SK-N-SH treated with all-trans-retinoic acid at 6 μM for 48 hours (cell line): ENCODE measurements around the gene SULT6B1.

Experiments
- ATAC-seq: fragments of 200-7000 bp; cut with Tn5 transposase; 3 replicates; pipeline ENCODE4 v1.9.1; 2020; ENCODE audit warnings: mild to moderate bottlenecking, moderate library complexity
- ARNTL ChIP-seq: fragments of 450-650 bp; formaldehyde crosslinking; IDR thresholded peaks from 2 replicates; pipeline ENCODE4 v1.5.0; 2020; ENCODE audit warnings: low read depth, mild to moderate bottlenecking, moderate library complexity, borderline replicate concordance
- BACH2 ChIP-seq: fragments of 250-450 bp; sonication (Bioruptor Pico); IDR thresholded peaks from 2 replicates; pipeline ENCODE4 v1.9.0; 2021; ENCODE audit warnings: mild to moderate bottlenecking, borderline replicate concordance
- CREB5 ChIP-seq: fragments of 250-450 bp; sonication (Bioruptor Pico); IDR thresholded peaks from 2 replicates; pipeline ENCODE4 v1.5.1; 2020; ENCODE audit warnings: low read depth, mild to moderate bottlenecking, moderate library complexity
- CSDC2 ChIP-seq: fragments of 250-450 bp; sonication (Bioruptor Pico); IDR thresholded peaks from 2 replicates; pipeline ENCODE4 v1.5.0; 2020; ENCODE audit warnings: mild to moderate bottlenecking, moderate library complexity
- CSRNP3 ChIP-seq: fragments of 250-450 bp; sonication (Bioruptor Pico); IDR thresholded peaks from 2 replicates; pipeline ENCODE4 v1.5.1; 2021; ENCODE audit warnings: mild to moderate bottlenecking, moderate library complexity
- ESRRG ChIP-seq: fragments of 250-450 bp; sonication (Bioruptor Pico); IDR thresholded peaks from 2 replicates; pipeline ENCODE4 v1.6.1; 2021; ENCODE audit warnings: mild to moderate bottlenecking
- GLIS3 ChIP-seq: fragments of 250-450 bp; sonication (Bioruptor Pico); IDR thresholded peaks from 2 replicates; pipeline ENCODE4 v1.5.0; 2020; ENCODE audit warnings: mild to moderate bottlenecking, moderate library complexity
- ISL1 ChIP-seq: fragments of 250-450 bp; sonication (Bioruptor Pico); IDR thresholded peaks from 2 replicates; pipeline ENCODE4 v2.1.2; 2022; ENCODE audit warnings: mild to moderate bottlenecking, moderate library complexity
- OSR1 ChIP-seq: fragments of 250-450 bp; sonication (Bioruptor Pico); IDR thresholded peaks from 2 replicates; pipeline ENCODE4 v1.8.0; 2022; ENCODE audit warnings: moderate library complexity, mild to moderate bottlenecking, inconsistent platforms
- POU6F1 ChIP-seq: fragments of 250-450 bp; sonication (Bioruptor Pico); IDR thresholded peaks from 2 replicates; pipeline ENCODE4 v1.8.0; 2021; ENCODE audit warnings: low read depth, mild to moderate bottlenecking, moderate library complexity, borderline replicate concordance
- PPARA ChIP-seq: fragments of 250-450 bp; sonication (Bioruptor Pico); IDR thresholded peaks from 2 replicates; pipeline ENCODE4 v1.5.0; 2020; ENCODE audit warnings: mild to moderate bottlenecking, borderline replicate concordance
- RARB ChIP-seq: fragments of 250-450 bp; sonication (Bioruptor Pico); IDR thresholded peaks from 2 replicates; pipeline ENCODE4 v1.8.0; 2021; ENCODE audit warnings: mild to moderate bottlenecking, moderate library complexity
- SNAI2 ChIP-seq: fragments of 250-450 bp; sonication (Bioruptor Pico); IDR thresholded peaks from 2 replicates; pipeline ENCODE4 v1.5.0; 2020; ENCODE audit warnings: mild to moderate bottlenecking, moderate library complexity
- TCF4 ChIP-seq: fragments of 250-450 bp; sonication (Bioruptor Pico); IDR thresholded peaks from 2 replicates; pipeline ENCODE4 v1.8.0; 2021; ENCODE audit warnings: mild to moderate bottlenecking, moderate library complexity, borderline replicate concordance
- TOX ChIP-seq: fragments of 250-450 bp; sonication (Bioruptor Pico); IDR thresholded peaks from 2 replicates; pipeline ENCODE4 v1.8.0; 2021; ENCODE audit warnings: mild to moderate bottlenecking, moderate library complexity, borderline replicate concordance
- TSHZ2 ChIP-seq: fragments of 250-450 bp; sonication (Bioruptor Pico); IDR thresholded peaks from 2 replicates; pipeline ENCODE4 v1.5.0; 2020; ENCODE audit warnings: mild to moderate bottlenecking, moderate library complexity
- ZC3H10 ChIP-seq: fragments of 250-450 bp; sonication (Bioruptor Pico); IDR thresholded peaks from 2 replicates; pipeline ENCODE4 v1.5.1; 2021; ENCODE audit warnings: mild to moderate bottlenecking, moderate library complexity
- ZFP3 ChIP-seq: fragments of 250-450 bp; sonication (Bioruptor Pico); IDR thresholded peaks from 2 replicates; pipeline ENCODE4 v1.5.0; 2020; ENCODE audit warnings: mild to moderate bottlenecking, moderate library complexity
- ZFP30 ChIP-seq: fragments of 450-650 bp; formaldehyde crosslinking; IDR thresholded peaks from 2 replicates; pipeline ENCODE4 v1.5.0; 2022; ENCODE audit warnings: mild to moderate bottlenecking, moderate library complexity
- ZNF70 ChIP-seq: fragments of 450-650 bp; formaldehyde crosslinking; IDR thresholded peaks from 2 replicates; pipeline ENCODE4 v1.5.0; 2020; ENCODE audit warnings: mild to moderate bottlenecking, moderate library complexity

Gene SULT6B1

GRCh38 chr2:37154785-37155184 is 33.7 kb downstream of the SULT6B1 start (continued):
- no peak for TF ChIP-seq CREB5 (CRISPR knock-in tag)
- no peak for TF ChIP-seq CSDC2 (CRISPR knock-in tag)
- no peak for TF ChIP-seq TOX (CRISPR knock-in tag)
- no peak for TF ChIP-seq ZFP30 (CRISPR knock-in tag)
- no peak for TF ChIP-seq OSR1 (CRISPR knock-in tag)
- TF ChIP-seq TCF4 (CRISPR knock-in tag), result no peak
- TF ChIP-seq GLIS3 (CRISPR knock-in tag), result no peak
- TF ChIP-seq RARB (CRISPR knock-in tag), result no peak

- ATAC-seq, result no peak
- TF ChIP-seq PPARA (CRISPR knock-in tag) (no peak), ZNF70 (CRISPR knock-in tag) (no peak)
- TF ChIP-seq, all 23 proteins: peak for 0
Observed at GRCh38 chr2:37153224-37153623, 35.2 kb downstream of the SULT6B1 start.

- ATAC-seq, result no peak
- TF ChIP-seq TCF4 (CRISPR knock-in tag) (no peak), BACH2 (CRISPR knock-in tag) (no peak), ZNF70 (CRISPR knock-in tag) (no peak), ARNTL (CRISPR knock-in tag) (no peak), CSRNP3 (no peak), ZFP3 (CRISPR knock-in tag) (no peak), TSHZ2 (CRISPR knock-in tag) (no peak), RARB (CRISPR knock-in tag) (no peak), ZFP30 (CRISPR knock-in tag) (no peak), ISL1 (CRISPR knock-in tag) (no peak), PPARA (CRISPR knock-in tag) (no peak), ESRRG (CRISPR knock-in tag) (no peak), CREB5 (CRISPR knock-in tag) (no peak)
Observed at GRCh38 chr2:37149626-37150322, 38.7 kb downstream of the SULT6B1 start.

GRCh38 chr2:37148325-37148724 is 40.1 kb downstream of the SULT6B1 start:
- ATAC-seq, result no peak
- no peak for TF ChIP-seq GLIS3 (CRISPR knock-in tag)
- no peak for TF ChIP-seq ESRRG (CRISPR knock-in tag)
- no peak for TF ChIP-seq POU6F1 (CRISPR knock-in tag)
- no peak for TF ChIP-seq TOX (CRISPR knock-in tag)
- no peak for TF ChIP-seq CREB5 (CRISPR knock-in tag)
- TF ChIP-seq TSHZ2 (CRISPR knock-in tag), result no peak
- TF ChIP-seq ZC3H10 (CRISPR knock-in tag), result no peak
- TF ChIP-seq ARNTL (CRISPR knock-in tag), result no peak
- no peak for TF ChIP-seq SNAI2 (CRISPR knock-in tag)
- TF ChIP-seq TCF4 (CRISPR knock-in tag), result no peak
